ENCODE results near the gene RPL18. TPM values are rescaled to one million over a fixed set of nuclear protein-coding genes. Genes with fewer than 3 reads are reported as not detected.

The RPL18 gene
- total and polyA plus RNA-seq, 2 experiments from 2014 or later: 1,898 to 2,011 TPM

DNA sequence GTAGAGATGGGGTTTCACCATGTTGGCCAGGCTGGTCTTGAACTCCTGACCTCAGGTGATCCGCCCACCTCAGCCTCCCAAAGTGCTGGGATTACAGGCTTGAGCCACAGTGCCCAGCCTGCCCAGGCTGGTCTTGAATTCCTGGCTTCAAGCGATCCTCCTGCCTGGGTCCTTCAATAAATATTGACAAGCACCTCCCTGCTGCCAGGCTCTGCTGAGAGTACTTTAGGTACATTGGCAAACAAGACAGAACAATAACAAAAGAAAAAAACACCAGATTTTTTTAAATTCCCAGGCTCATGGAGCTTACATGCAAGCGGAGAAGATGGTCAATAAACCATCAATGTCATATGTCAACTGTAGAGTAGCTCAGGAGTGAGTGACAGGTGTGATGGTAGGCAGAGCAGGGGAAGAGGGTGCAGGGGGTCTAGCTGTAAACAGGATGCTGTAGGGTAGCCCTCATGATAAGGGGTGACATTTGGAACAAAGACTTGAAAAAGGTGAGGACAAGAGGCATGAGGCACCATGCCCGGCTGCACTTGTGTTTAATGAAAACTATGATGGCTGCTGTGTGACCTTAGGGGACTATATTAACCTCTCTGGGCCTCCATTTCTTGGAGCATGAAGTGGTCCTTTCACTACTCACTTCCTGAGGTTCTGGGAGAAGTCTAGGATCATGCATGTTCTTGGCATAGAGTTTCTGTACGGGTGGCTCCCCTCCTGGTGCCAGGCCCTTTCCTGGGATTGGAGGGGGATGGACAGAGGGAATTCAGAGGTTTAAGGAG is 47.4 kb downstream of the RPL18 start:
- H3K36me3 Mint-ChIP-seq (ENCODE audit: low read depth): no peaks in the 10 kb centered on the region
- 0 out of 2 replicates have a peak, but pooled peaks cover 4% of the 10 kb centered on the region for H3F3A ChIP-seq (replicated peaks; ENCODE audit: low read depth)
- no peak for TF ChIP-seq EZH2phosphoT487 (IDR thresholded peaks at IDR 0.05; ENCODE audit: unreplicated experiment)
- TF ChIP-seq ETS1 (IDR thresholded peaks at IDR 0.05): no peak

GRCh38 chr19:48569814-48570213 is 49.2 kb downstream of the RPL18 start:
- no peaks in the 10 kb centered on the region for H3K36me3 Mint-ChIP-seq (ENCODE audit: low read depth)
- ATAC-seq: no peak
- Histone ChIP-seq H3K36me3 (ENCODE audit: insufficient read depth) (no peaks in the 10 kb centered on the region), H3K79me2 (replicated peaks; ENCODE audit: insufficient read depth) (no peaks in the 10 kb centered on the region), H3K4me3 (no peak overlapping the region), H3K9me2 (ENCODE audit: insufficient read depth) (no peaks in the 10 kb centered on the region), H3F3A (replicated peaks; ENCODE audit: low read depth) (0 out of 2 replicates have a peak, but pooled peaks cover 4% of the 10 kb centered on the region), H3K27ac (ENCODE audit: low read depth) (no peak overlapping the region), H3K4me2 (no peak overlapping the region), H4K20me1 (replicated peaks; ENCODE audit: insufficient read depth) (no peaks in the 10 kb centered on the region), H3K4me1 (ENCODE audit: insufficient read depth) (peaks cover 12% of the 10 kb centered on the region; the same call in 1 of the 2 replicates), H3K27me3 (ENCODE audit: insufficient read depth) (no peaks in the 10 kb centered on the region), H2AFZ (peak overlapping the region; percentile 14; the same call in 1 of the 2 replicates)
- no peaks in the 10 kb centered on the region for H3K9me3 Mint-ChIP-seq
- peaks cover 33% of the 10 kb centered on the region for H3K27me3 Mint-ChIP-seq (ENCODE audit: insufficient read depth, low read depth, poor library complexity)
- no peak for DNase-seq (ENCODE audit: low spot score)
- H3K27ac Mint-ChIP-seq: no peak overlapping the region
- H3K4me3 Mint-ChIP-seq: no peak overlapping the region
- H3K4me1 Mint-ChIP-seq: peaks cover 23% of the 10 kb centered on the region
- TF ChIP-seq ZNF114 (CRISPR knock-in tag; IDR thresholded peaks at IDR 0.05): no peak
- no peak for TF ChIP-seq JUNB (IDR thresholded peaks at IDR 0.05; ENCODE audit: unreplicated experiment)
- TF ChIP-seq, protein P1, sequence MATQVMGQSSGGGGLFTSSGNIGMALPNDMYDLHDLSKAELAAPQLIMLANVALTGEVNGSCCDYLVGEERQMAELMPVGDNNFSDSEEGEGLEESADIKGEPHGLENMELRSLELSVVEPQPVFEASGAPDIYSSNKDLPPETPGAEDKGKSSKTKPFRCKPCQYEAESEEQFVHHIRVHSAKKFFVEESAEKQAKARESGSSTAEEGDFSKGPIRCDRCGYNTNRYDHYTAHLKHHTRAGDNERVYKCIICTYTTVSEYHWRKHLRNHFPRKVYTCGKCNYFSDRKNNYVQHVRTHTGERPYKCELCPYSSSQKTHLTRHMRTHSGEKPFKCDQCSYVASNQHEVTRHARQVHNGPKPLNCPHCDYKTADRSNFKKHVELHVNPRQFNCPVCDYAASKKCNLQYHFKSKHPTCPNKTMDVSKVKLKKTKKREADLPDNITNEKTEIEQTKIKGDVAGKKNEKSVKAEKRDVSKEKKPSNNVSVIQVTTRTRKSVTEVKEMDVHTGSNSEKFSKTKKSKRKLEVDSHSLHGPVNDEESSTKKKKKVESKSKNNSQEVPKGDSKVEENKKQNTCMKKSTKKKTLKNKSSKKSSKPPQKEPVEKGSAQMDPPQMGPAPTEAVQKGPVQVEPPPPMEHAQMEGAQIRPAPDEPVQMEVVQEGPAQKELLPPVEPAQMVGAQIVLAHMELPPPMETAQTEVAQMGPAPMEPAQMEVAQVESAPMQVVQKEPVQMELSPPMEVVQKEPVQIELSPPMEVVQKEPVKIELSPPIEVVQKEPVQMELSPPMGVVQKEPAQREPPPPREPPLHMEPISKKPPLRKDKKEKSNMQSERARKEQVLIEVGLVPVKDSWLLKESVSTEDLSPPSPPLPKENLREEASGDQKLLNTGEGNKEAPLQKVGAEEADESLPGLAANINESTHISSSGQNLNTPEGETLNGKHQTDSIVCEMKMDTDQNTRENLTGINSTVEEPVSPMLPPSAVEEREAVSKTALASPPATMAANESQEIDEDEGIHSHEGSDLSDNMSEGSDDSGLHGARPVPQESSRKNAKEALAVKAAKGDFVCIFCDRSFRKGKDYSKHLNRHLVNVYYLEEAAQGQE (IDR thresholded peaks at IDR 0.05; ENCODE audit: unreplicated experiment): no peak
- no peak for TF ChIP-seq NANOG (IDR thresholded peaks at IDR 0.05; ENCODE audit: borderline replicate concordance)
- TF ChIP-seq, protein P2, sequence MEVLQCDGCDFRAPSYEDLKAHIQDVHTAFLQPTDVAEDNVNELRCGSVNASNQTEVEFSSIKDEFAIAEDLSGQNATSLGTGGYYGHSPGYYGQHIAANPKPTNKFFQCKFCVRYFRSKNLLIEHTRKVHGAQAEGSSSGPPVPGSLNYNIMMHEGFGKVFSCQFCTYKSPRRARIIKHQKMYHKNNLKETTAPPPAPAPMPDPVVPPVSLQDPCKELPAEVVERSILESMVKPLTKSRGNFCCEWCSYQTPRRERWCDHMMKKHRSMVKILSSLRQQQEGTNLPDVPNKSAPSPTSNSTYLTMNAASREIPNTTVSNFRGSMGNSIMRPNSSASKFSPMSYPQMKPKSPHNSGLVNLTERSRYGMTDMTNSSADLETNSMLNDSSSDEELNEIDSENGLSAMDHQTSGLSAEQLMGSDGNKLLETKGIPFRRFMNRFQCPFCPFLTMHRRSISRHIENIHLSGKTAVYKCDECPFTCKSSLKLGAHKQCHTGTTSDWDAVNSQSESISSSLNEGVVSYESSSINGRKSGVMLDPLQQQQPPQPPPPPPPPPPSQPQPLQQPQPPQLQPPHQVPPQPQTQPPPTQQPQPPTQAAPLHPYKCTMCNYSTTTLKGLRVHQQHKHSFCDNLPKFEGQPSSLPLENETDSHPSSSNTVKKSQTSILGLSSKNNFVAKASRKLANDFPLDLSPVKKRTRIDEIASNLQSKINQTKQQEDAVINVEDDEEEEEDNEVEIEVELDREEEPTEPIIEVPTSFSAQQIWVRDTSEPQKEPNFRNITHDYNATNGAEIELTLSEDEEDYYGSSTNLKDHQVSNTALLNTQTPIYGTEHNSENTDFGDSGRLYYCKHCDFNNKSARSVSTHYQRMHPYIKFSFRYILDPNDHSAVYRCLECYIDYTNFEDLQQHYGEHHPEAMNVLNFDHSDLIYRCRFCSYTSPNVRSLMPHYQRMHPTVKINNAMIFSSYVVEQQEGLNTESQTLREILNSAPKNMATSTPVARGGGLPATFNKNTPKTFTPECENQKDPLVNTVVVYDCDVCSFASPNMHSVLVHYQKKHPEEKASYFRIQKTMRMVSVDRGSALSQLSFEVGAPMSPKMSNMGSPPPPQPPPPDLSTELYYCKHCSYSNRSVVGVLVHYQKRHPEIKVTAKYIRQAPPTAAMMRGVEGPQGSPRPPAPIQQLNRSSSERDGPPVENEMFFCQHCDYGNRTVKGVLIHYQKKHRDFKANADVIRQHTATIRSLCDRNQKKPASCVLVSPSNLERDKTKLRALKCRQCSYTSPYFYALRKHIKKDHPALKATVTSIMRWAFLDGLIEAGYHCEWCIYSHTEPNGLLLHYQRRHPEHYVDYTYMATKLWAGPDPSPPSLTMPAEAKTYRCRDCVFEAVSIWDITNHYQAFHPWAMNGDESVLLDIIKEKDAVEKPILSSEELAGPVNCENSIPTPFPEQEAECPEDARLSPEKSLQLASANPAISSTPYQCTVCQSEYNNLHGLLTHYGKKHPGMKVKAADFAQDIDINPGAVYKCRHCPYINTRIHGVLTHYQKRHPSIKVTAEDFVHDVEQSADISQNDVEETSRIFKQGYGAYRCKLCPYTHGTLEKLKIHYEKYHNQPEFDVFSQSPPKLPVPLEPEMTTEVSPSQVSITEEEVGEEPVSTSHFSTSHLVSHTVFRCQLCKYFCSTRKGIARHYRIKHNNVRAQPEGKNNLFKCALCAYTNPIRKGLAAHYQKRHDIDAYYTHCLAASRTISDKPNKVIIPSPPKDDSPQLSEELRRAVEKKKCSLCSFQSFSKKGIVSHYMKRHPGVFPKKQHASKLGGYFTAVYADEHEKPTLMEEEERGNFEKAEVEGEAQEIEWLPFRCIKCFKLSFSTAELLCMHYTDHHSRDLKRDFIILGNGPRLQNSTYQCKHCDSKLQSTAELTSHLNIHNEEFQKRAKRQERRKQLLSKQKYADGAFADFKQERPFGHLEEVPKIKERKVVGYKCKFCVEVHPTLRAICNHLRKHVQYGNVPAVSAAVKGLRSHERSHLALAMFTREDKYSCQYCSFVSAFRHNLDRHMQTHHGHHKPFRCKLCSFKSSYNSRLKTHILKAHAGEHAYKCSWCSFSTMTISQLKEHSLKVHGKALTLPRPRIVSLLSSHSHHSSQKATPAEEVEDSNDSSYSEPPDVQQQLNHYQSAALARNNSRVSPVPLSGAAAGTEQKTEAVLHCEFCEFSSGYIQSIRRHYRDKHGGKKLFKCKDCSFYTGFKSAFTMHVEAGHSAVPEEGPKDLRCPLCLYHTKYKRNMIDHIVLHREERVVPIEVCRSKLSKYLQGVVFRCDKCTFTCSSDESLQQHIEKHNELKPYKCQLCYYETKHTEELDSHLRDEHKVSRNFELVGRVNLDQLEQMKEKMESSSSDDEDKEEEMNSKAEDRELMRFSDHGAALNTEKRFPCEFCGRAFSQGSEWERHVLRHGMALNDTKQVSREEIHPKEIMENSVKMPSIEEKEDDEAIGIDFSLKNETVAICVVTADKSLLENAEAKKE (CRISPR knock-in tag; IDR thresholded peaks at IDR 0.05): no peak
- no peak for TF ChIP-seq CTCF (conservative IDR thresholded peaks at IDR 0.05; ENCODE audit: low read depth in 2 of 2)

More for the DNA sequence above, 47.4 kb downstream of the RPL18 start:
- Histone ChIP-seq H3K79me2 (replicated peaks; ENCODE audit: insufficient read depth) (no peaks in the 10 kb centered on the region), H3K4me1 (ENCODE audit: insufficient read depth) (peaks cover 12% of the 10 kb centered on the region; the same call in 1 of the 2 replicates), H3K4me3 (no peak overlapping the region), H2AFZ (no peak overlapping the region), H3K4me2 (no peak overlapping the region), H3K9me2 (ENCODE audit: insufficient read depth) (no peaks in the 10 kb centered on the region), H3K27me3 (ENCODE audit: insufficient read depth) (no peaks in the 10 kb centered on the region), H4K20me1 (replicated peaks; ENCODE audit: insufficient read depth) (no peaks in the 10 kb centered on the region), H3K27ac (ENCODE audit: low read depth) (no peak overlapping the region), H3K36me3 (ENCODE audit: insufficient read depth) (no peaks in the 10 kb centered on the region)
- Mint-ChIP-seq H3K9me3 (no peaks in the 10 kb centered on the region), H3K4me3 (no peak overlapping the region), H3K4me1 (peaks cover 23% of the 10 kb centered on the region), H3K27ac (no peak overlapping the region), H3K27me3 (ENCODE audit: insufficient read depth, low read depth, poor library complexity) (peaks cover 31% of the 10 kb centered on the region)
- no peak for DNase-seq (ENCODE audit: low spot score)
- ATAC-seq: no peak
